A673 (cell line): ENCODE data around the gene CNPY1. TPM values are rescaled to one million over a fixed set of nuclear protein-coding genes. Genes with fewer than 3 reads are reported as not detected.

Experiments used
- BruUV-seq: library from RNA; stranded (reverse); fragments of 400-500 nt; replicated peaks from 2 replicates; lab custom pipeline; 2021; lab: Mats Ljungman, UMichigan
- CTCF ChIA-PET: fragments of 300-600 bp; sonication (Branson Sonifier 250); formaldehyde crosslinking; loops from one replicate; lab custom pipeline; 2022; ENCODE audit warnings: antibody characterized with exemption; lab: Charles Lee
- POLR2A ChIA-PET: fragments of 300-600 bp; sonication (Branson Sonifier 250); formaldehyde crosslinking; loops from one replicate; lab custom pipeline; 2022; ENCODE audit warnings: antibody characterized with exemption; ENCODE audit not compliant: low non-redundant PET; lab: Charles Lee
- DNase-seq: peaks from one replicate; pipeline ENCODE4 v3.0.0-alpha.2; 2015; ENCODE audit warnings: low spot score
- H3K27ac ChIP-seq: fragments of 200-600 bp; sonication (generic); 2 replicates; pipeline ENCODE4 v1.5.1; 2016; ENCODE audit warnings: mixed run types, low read depth, mild to moderate bottlenecking, mixed read lengths, antibody characterized with exemption, low read length; ENCODE audit not compliant: poor library complexity, severe bottlenecking
- H3K27me3 ChIP-seq: fragments of 200-600 bp; sonication (generic); replicated peaks from 2 replicates; pipeline ENCODE4 v1.6.1; 2017; ENCODE audit warnings: mixed run types, low read depth, mild to moderate bottlenecking, mixed read lengths, antibody characterized with exemption, low read length; ENCODE audit not compliant: insufficient read depth, poor library complexity
- H3K36me3 ChIP-seq: fragments of 200-600 bp; sonication (generic); 2 replicates; pipeline ENCODE4 v1.6.1; 2016; ENCODE audit warnings: mixed run types, mild to moderate bottlenecking, mixed read lengths, antibody characterized with exemption, low read length; ENCODE audit not compliant: insufficient read depth, poor library complexity, severe bottlenecking
- H3K4me1 ChIP-seq: fragments of 200-600 bp; sonication (generic); 2 replicates; pipeline ENCODE4 v1.6.1; 2017; ENCODE audit warnings: mixed run types, mild to moderate bottlenecking, mixed read lengths, antibody characterized with exemption, low read length; ENCODE audit not compliant: insufficient read depth, poor library complexity, severe bottlenecking
- H3K4me3 ChIP-seq: fragments of 200-600 bp; sonication (generic); 2 replicates; pipeline ENCODE4 v1.5.1; 2016; ENCODE audit warnings: low read depth, mixed run types, mild to moderate bottlenecking, mixed read lengths, low read length; ENCODE audit not compliant: poor library complexity, severe bottlenecking
- H3K9me3 ChIP-seq: fragments of 200-600 bp; sonication (generic); 2 replicates; pipeline ENCODE4 v1.6.1; 2016; ENCODE audit warnings: mixed run types, low read depth, mild to moderate bottlenecking, mixed read lengths, antibody characterized with exemption, low read length; ENCODE audit not compliant: poor library complexity, severe bottlenecking
- CTCF ChIP-seq: fragments of 300-800, 200-600 bp; sonication (generic); conservative IDR thresholded peaks from 2 replicates; pipeline ENCODE4 v1.5.1; 2017; ENCODE audit warnings: low read depth, mild to moderate bottlenecking, antibody characterized with exemption, low read length, moderate library complexity, mixed read lengths
- EZH2 ChIP-seq: fragments of 200-600 bp; sonication (generic); IDR thresholded peaks from 2 replicates; pipeline ENCODE4 v1.6.1; 2017; ENCODE audit warnings: borderline replicate concordance, low read depth, mild to moderate bottlenecking, mixed read lengths, antibody characterized with exemption, low read length; ENCODE audit not compliant: poor library complexity, severe bottlenecking
- intact Hi-C: fragments of 100-400 bp; cut with micrococcal nuclease; formaldehyde crosslinking; loops from one replicate; pipeline ENCODE4 v1.10.0; 2022; ENCODE audit not compliant: unreplicated experiment
- total RNA-seq: library from RNA; stranded (reverse); gene quantifications from 2 replicates; pipeline ENCODE4 v1.2.3, GENCODE V29; 2021

The CNPY1 gene
- total RNA-seq, 1 experiment from 2014 or later = not detected

GRCh38 chr7:155489862-155490696, 56.3 kb downstream of the CNPY1 start:
- Histone ChIP-seq H3K27ac (no peak overlapping the region), H3K27me3 (peaks cover 6% of the 10 kb centered on the region), H3K4me1 (no peaks in the 10 kb centered on the region), H3K36me3 (no peaks in the 10 kb centered on the region), H3K9me3 (no peaks in the 10 kb centered on the region), H3K4me3 (no peak overlapping the region)
- CTCF ChIA-PET = no interaction called here
- intact Hi-C loops = no loop called here
- no peak for TF ChIP-seq CTCF
- TF ChIP-seq EZH2 = no peak
- no TSS peak for BruUV-seq
- no peak for DNase-seq
- POLR2A ChIA-PET = no interaction called here

DNA sequence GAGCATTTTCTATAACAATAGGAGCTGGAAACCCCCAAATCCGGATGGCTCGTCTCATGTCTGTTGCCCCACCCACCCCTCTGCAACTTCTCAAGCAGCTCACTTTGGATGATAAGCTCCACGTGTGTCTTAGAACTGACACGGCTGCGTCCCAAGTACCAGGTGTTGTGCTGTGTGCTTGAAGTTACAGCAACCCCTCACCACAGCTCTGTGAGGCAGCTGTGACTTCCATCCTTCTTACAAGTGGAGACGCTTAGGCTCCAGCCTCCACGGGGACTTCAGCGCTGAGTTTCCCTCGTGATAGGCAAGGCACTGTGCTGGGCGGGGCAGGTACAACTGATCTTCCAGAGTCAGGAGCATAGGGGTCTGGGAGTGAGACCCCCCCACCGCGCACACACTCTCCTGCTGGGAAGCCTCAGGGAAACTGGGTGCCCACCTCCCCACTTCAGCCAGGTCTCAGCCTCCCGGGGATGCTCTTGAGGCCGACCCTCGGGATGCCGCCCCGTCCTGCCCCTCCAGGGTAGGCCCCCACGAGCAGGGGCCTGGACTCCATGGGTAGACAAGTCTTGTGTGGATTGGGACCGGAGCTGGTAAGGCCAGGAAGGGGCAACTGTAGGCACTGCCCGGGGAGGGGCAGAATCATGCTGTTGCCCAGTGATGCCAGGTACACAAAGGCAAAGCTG, 57.1 kb downstream of the CNPY1 start:
- no peak overlapping the region for H3K27ac ChIP-seq
- BruUV-seq = no TSS peak
- no peak for TF ChIP-seq CTCF
- no peak for TF ChIP-seq EZH2
- intact Hi-C loops = no loop called here
- H3K27me3 ChIP-seq = peaks cover 6% of the 10 kb centered on the region
- H3K4me1 ChIP-seq = no peaks in the 10 kb centered on the region
- CTCF ChIA-PET = interaction anchor here (0.6 kb wide), 1 partner anchor 39 kb away, joined by 9 read pairs; no protein-coding TSS in a partner anchor
- POLR2A ChIA-PET = no interaction called here
- H3K9me3 ChIP-seq = no peaks in the 10 kb centered on the region
- no peak overlapping the region for H3K4me3 ChIP-seq
- no peaks in the 10 kb centered on the region for H3K36me3 ChIP-seq
- no peak for DNase-seq

GRCh38 chr7:155488483-155489127, 57.8 kb downstream of the CNPY1 start:
- H3K4me1 ChIP-seq = no peaks in the 10 kb centered on the region
- no peaks in the 10 kb centered on the region for H3K9me3 ChIP-seq
- peaks cover 6% of the 10 kb centered on the region for H3K27me3 ChIP-seq
- BruUV-seq = no TSS peak
- intact Hi-C loops = no loop called here
- H3K36me3 ChIP-seq = no peaks in the 10 kb centered on the region
- no peak overlapping the region for H3K4me3 ChIP-seq
- DNase-seq = no peak
- no peak overlapping the region for H3K27ac ChIP-seq
- CTCF ChIA-PET = interaction anchor here (0.6 kb wide), 1 partner anchor 40 kb away, joined by 9 read pairs; no protein-coding TSS in a partner anchor
- no peak for TF ChIP-seq CTCF
- TF ChIP-seq EZH2 = no peak
- POLR2A ChIA-PET = no interaction called here
